SK-N-SH treated with all-trans-retinoic acid at 6 μM for 48 hours (cell line): ENCODE data around the gene ZNF22.

Experiments
- ATAC-seq: fragments of 200-7000 bp; cut with Tn5 transposase; 3 replicates; pipeline ENCODE4 v1.9.1; 2020; ENCODE audit warnings: mild to moderate bottlenecking, moderate library complexity
- ARNTL ChIP-seq: fragments of 450-650 bp; formaldehyde crosslinking; IDR thresholded peaks from 2 replicates; pipeline ENCODE4 v1.5.0; 2020; ENCODE audit warnings: low read depth, mild to moderate bottlenecking, moderate library complexity, borderline replicate concordance
- BACH2 ChIP-seq: fragments of 250-450 bp; sonication (Bioruptor Pico); IDR thresholded peaks from 2 replicates; pipeline ENCODE4 v1.9.0; 2021; ENCODE audit warnings: mild to moderate bottlenecking, borderline replicate concordance
- CREB5 ChIP-seq: fragments of 250-450 bp; sonication (Bioruptor Pico); IDR thresholded peaks from 2 replicates; pipeline ENCODE4 v1.5.1; 2020; ENCODE audit warnings: low read depth, mild to moderate bottlenecking, moderate library complexity
- CSDC2 ChIP-seq: fragments of 250-450 bp; sonication (Bioruptor Pico); IDR thresholded peaks from 2 replicates; pipeline ENCODE4 v1.5.0; 2020; ENCODE audit warnings: mild to moderate bottlenecking, moderate library complexity
- ESRRG ChIP-seq: fragments of 250-450 bp; sonication (Bioruptor Pico); IDR thresholded peaks from 2 replicates; pipeline ENCODE4 v1.6.1; 2021; ENCODE audit warnings: mild to moderate bottlenecking
- GLIS3 ChIP-seq: fragments of 250-450 bp; sonication (Bioruptor Pico); IDR thresholded peaks from 2 replicates; pipeline ENCODE4 v1.5.0; 2020; ENCODE audit warnings: mild to moderate bottlenecking, moderate library complexity
- ISL1 ChIP-seq: fragments of 250-450 bp; sonication (Bioruptor Pico); IDR thresholded peaks from 2 replicates; pipeline ENCODE4 v2.1.2; 2022; ENCODE audit warnings: mild to moderate bottlenecking, moderate library complexity
- OSR1 ChIP-seq: fragments of 250-450 bp; sonication (Bioruptor Pico); IDR thresholded peaks from 2 replicates; pipeline ENCODE4 v1.8.0; 2022; ENCODE audit warnings: moderate library complexity, mild to moderate bottlenecking, inconsistent platforms
- PPARA ChIP-seq: fragments of 250-450 bp; sonication (Bioruptor Pico); IDR thresholded peaks from 2 replicates; pipeline ENCODE4 v1.5.0; 2020; ENCODE audit warnings: mild to moderate bottlenecking, borderline replicate concordance
- RARB ChIP-seq: fragments of 250-450 bp; sonication (Bioruptor Pico); IDR thresholded peaks from 2 replicates; pipeline ENCODE4 v1.8.0; 2021; ENCODE audit warnings: mild to moderate bottlenecking, moderate library complexity
- TCF4 ChIP-seq: fragments of 250-450 bp; sonication (Bioruptor Pico); IDR thresholded peaks from 2 replicates; pipeline ENCODE4 v1.8.0; 2021; ENCODE audit warnings: mild to moderate bottlenecking, moderate library complexity, borderline replicate concordance
- TOX ChIP-seq: fragments of 250-450 bp; sonication (Bioruptor Pico); IDR thresholded peaks from 2 replicates; pipeline ENCODE4 v1.8.0; 2021; ENCODE audit warnings: mild to moderate bottlenecking, moderate library complexity, borderline replicate concordance
- TSHZ2 ChIP-seq: fragments of 250-450 bp; sonication (Bioruptor Pico); IDR thresholded peaks from 2 replicates; pipeline ENCODE4 v1.5.0; 2020; ENCODE audit warnings: mild to moderate bottlenecking, moderate library complexity
- ZFP30 ChIP-seq: fragments of 450-650 bp; formaldehyde crosslinking; IDR thresholded peaks from 2 replicates; pipeline ENCODE4 v1.5.0; 2022; ENCODE audit warnings: mild to moderate bottlenecking, moderate library complexity
- ZNF565 ChIP-seq: fragments of 450-650 bp; formaldehyde crosslinking; conservative IDR thresholded peaks from 2 replicates; pipeline ENCODE4 v1.5.0; 2020; ENCODE audit warnings: low read depth, mild to moderate bottlenecking, moderate library complexity
- ZNF70 ChIP-seq: fragments of 450-650 bp; formaldehyde crosslinking; IDR thresholded peaks from 2 replicates; pipeline ENCODE4 v1.5.0; 2020; ENCODE audit warnings: mild to moderate bottlenecking, moderate library complexity
- ZNF8 ChIP-seq: fragments of 450-650 bp; formaldehyde crosslinking; IDR thresholded peaks from 2 replicates; pipeline ENCODE4 v1.5.0; 2020; ENCODE audit warnings: mild to moderate bottlenecking, moderate library complexity
- TF ChIP-seq, protein P1 (sequence below): fragments of 250-450 bp; sonication (Bioruptor Pico); IDR thresholded peaks from 2 replicates; pipeline ENCODE4 v1.8.0; 2021; ENCODE audit warnings: low read depth, mild to moderate bottlenecking, moderate library complexity, borderline replicate concordance
- TF ChIP-seq, protein P2 (sequence below): fragments of 250-450 bp; sonication (Bioruptor Pico); IDR thresholded peaks from 2 replicates; pipeline ENCODE4 v1.8.0; 2020; ENCODE audit warnings: mild to moderate bottlenecking, moderate library complexity, borderline replicate concordance

The ZNF22 gene

GRCh38 chr10:44992070-44992731 lies 8.5 kb upstream of the ZNF22 start (continued):
- TF ChIP-seq TSHZ2 (no peak), ARNTL (CRISPR knock-in tag) (no peak), TCF4 (CRISPR knock-in tag) (no peak), GLIS3 (CRISPR knock-in tag) (no peak), ESRRG (CRISPR knock-in tag) (no peak)

DNA sequence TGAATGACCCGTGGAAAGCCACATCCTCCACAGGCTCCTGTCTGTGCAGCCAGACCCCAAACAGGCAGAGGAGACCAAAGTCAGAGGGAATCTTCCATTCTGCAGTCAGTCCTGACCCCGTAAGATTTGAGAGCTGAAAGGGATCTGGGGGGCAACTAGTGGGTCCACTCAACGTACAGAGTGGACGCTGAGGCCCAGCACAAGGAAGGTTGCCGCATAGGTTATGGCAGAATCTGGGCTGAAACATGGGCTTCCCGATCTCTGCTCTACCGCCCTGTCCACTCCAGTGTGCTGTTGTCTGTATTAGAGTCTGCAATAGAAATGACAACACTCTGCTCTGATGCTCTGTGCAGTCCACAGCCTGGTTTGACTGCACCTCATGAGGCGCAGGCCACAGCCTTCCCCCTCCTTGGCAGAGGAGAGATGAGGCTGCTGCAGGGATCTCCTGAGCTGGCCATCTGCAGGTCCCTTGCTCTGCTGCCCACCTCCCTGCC lies 7.9 kb upstream of the ZNF22 start:
- TF ChIP-seq, protein P1, sequence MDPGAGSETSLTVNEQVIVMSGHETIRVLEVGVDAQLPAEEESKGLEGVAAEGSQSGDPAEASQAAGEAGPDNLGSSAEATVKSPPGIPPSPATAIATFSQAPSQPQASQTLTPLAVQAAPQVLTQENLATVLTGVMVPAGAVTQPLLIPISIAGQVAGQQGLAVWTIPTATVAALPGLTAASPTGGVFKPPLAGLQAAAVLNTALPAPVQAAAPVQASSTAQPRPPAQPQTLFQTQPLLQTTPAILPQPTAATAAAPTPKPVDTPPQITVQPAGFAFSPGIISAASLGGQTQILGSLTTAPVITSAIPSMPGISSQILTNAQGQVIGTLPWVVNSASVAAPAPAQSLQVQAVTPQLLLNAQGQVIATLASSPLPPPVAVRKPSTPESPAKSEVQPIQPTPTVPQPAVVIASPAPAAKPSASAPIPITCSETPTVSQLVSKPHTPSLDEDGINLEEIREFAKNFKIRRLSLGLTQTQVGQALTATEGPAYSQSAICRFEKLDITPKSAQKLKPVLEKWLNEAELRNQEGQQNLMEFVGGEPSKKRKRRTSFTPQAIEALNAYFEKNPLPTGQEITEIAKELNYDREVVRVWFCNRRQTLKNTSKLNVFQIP (CRISPR knock-in tag) = no peak
- TF ChIP-seq ZNF70 (CRISPR knock-in tag) (no peak), GLIS3 (CRISPR knock-in tag) (no peak), ZFP30 (CRISPR knock-in tag) (no peak), ZNF565 (CRISPR knock-in tag) (no peak), RARB (CRISPR knock-in tag) (no peak), TOX (CRISPR knock-in tag) (no peak), ZNF8 (no peak)

GRCh38 chr10:44993226-44993921 lies 7.3 kb upstream of the ZNF22 start:
- no peak for TF ChIP-seq ZFP30 (CRISPR knock-in tag)
- TF ChIP-seq RARB (CRISPR knock-in tag) = no peak
- TF ChIP-seq, all 23 proteins: peak for 0
- ATAC-seq = no peak

More for the DNA sequence above, 7.9 kb upstream of the ZNF22 start:
- ATAC-seq = no peak

- TF ChIP-seq ZNF8 (no peak), PPARA (CRISPR knock-in tag) (no peak), ISL1 (CRISPR knock-in tag) (no peak), BACH2 (CRISPR knock-in tag) (no peak), TCF4 (CRISPR knock-in tag) (no peak), ZNF70 (CRISPR knock-in tag) (no peak), GLIS3 (CRISPR knock-in tag) (no peak), CREB5 (no peak), OSR1 (no peak)
- ATAC-seq = no peak; the same call in 2 of the 3 replicates
Measured at GRCh38 chr10:44993922-44994751, 6.6 kb upstream of the ZNF22 start.

GRCh38 chr10:44994752-44995530 lies 5.8 kb upstream of the ZNF22 start:
- ATAC-seq = no peak
- TF ChIP-seq, protein P2, sequence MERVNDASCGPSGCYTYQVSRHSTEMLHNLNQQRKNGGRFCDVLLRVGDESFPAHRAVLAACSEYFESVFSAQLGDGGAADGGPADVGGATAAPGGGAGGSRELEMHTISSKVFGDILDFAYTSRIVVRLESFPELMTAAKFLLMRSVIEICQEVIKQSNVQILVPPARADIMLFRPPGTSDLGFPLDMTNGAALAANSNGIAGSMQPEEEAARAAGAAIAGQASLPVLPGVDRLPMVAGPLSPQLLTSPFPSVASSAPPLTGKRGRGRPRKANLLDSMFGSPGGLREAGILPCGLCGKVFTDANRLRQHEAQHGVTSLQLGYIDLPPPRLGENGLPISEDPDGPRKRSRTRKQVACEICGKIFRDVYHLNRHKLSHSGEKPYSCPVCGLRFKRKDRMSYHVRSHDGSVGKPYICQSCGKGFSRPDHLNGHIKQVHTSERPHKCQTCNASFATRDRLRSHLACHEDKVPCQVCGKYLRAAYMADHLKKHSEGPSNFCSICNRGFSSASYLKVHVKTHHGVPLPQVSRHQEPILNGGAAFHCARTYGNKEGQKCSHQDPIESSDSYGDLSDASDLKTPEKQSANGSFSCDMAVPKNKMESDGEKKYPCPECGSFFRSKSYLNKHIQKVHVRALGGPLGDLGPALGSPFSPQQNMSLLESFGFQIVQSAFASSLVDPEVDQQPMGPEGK = no peak
- TF ChIP-seq CSDC2 = no peak
- no peak for TF ChIP-seq TOX (CRISPR knock-in tag)
- no peak for TF ChIP-seq ZFP30 (CRISPR knock-in tag)
- TF ChIP-seq, protein P1 (CRISPR knock-in tag) = no peak
- no peak for TF ChIP-seq GLIS3 (CRISPR knock-in tag)
- TF ChIP-seq CREB5 = no peak
- no peak for TF ChIP-seq OSR1
